ENCODE measurements around the gene FSIP1. TPM values are rescaled to one million over a fixed set of nuclear protein-coding genes. Genes with fewer than 3 reads are reported as not detected.

FSIP1 gene
- total and polyA plus RNA-seq, 7 donors = 1.1 to 12.6 (median 1.4) TPM

- TF ChIP-seq POLR2AphosphoS5 (IDR thresholded peaks at IDR 0.05) = no peak
- TF ChIP-seq POLR2A (IDR thresholded peaks at IDR 0.05) = no peak
- TF ChIP-seq EP300 (IDR thresholded peaks at IDR 0.05) = no peak
- no peak for TF ChIP-seq CTCF (IDR thresholded peaks at IDR 0.05)
These were observed 141.3 kb downstream of the FSIP1 start for GRCh38 chr15:39641191-39641889.

GRCh38 chr15:39640665-39641064 lies 142.0 kb downstream of the FSIP1 start:
- DNase-seq = no peak
- peak overlapping the region in 2 of 4 donors; percentile 67 to 70 for H3K27ac ChIP-seq
- H3K27me3 ChIP-seq = no peaks in the 10 kb centered on the region
- intact Hi-C loops (cut with DNase I) = no loop called here
- peaks cover 0 to 44% (median 35%) of the 10 kb centered on the region in 4 donors for H3K4me1 ChIP-seq
- 15 to 60% methylated on average over 3 of the region's 3 CpGs for WGBS, 2 donors
- no peaks in the 10 kb centered on the region for H3K9me3 ChIP-seq
- H3K36me3 ChIP-seq = no peaks in the 10 kb centered on the region
- no peak overlapping the region for H3K4me3 ChIP-seq
- no peak for TF ChIP-seq EP300 (IDR thresholded peaks at IDR 0.05)
- TF ChIP-seq CTCF (IDR thresholded peaks at IDR 0.05) = no peak
- no peak for TF ChIP-seq POLR2AphosphoS5 (IDR thresholded peaks at IDR 0.05)
- TF ChIP-seq POLR2A (IDR thresholded peaks at IDR 0.05) = no peak

More at GRCh38 chr15:39641191-39641889, 141.3 kb downstream of the FSIP1 start:
- 9 to 63% methylated on average over 11 of the region's 11 CpGs for WGBS, 2 donors
- DNase-seq = no peak
- intact Hi-C loops (cut with DNase I) = no loop called here
- H3K27ac ChIP-seq = peak overlapping the region in 3 of 4 donors; percentile 36 to 70 (median 67)
- no peaks in the 10 kb centered on the region for H3K9me3 ChIP-seq
- peaks cover 0 to 44% (median 35%) of the 10 kb centered on the region in 4 donors for H3K4me1 ChIP-seq
- H3K4me3 ChIP-seq = no peak overlapping the region
- H3K27me3 ChIP-seq = no peaks in the 10 kb centered on the region
- no peaks in the 10 kb centered on the region for H3K36me3 ChIP-seq

GRCh38 chr15:39639037-39639436 lies 143.6 kb downstream of the FSIP1 start:
- WGBS, 2 donors = 83 to 90% methylated on average over 1 of the region's 1 CpG
- no peak overlapping the region for H3K27ac ChIP-seq
- H3K36me3 ChIP-seq = no peaks in the 10 kb centered on the region
- no peak overlapping the region for H3K4me3 ChIP-seq
- H3K9me3 ChIP-seq = no peaks in the 10 kb centered on the region
- DNase-seq = no peak
- intact Hi-C loops (cut with DNase I) = no loop called here
- no peaks in the 10 kb centered on the region for H3K27me3 ChIP-seq
- TF ChIP-seq POLR2AphosphoS5 (IDR thresholded peaks at IDR 0.05) = no peak
- no peak for TF ChIP-seq POLR2A (IDR thresholded peaks at IDR 0.05)
- TF ChIP-seq EP300 (IDR thresholded peaks at IDR 0.05) = no peak
- TF ChIP-seq CTCF (IDR thresholded peaks at IDR 0.05) = no peak
- H3K4me1 ChIP-seq = peaks cover 0 to 37% (median 29%) of the 10 kb centered on the region in 4 donors

GRCh38 chr15:39638041-39638440 lies 144.6 kb downstream of the FSIP1 start:
- intact Hi-C loops (cut with DNase I) = no loop called here

More at GRCh38 chr15:39638041-39638440, 144.6 kb downstream of the FSIP1 start:
- H3K27me3 ChIP-seq = no peaks in the 10 kb centered on the region
- H3K9me3 ChIP-seq = no peaks in the 10 kb centered on the region
- H3K4me1 ChIP-seq = peaks cover 0 to 27% (median 21%) of the 10 kb centered on the region in 4 donors
- H3K27ac ChIP-seq = no peak overlapping the region
- 97 to 99% methylated on average over 1 of the region's 1 CpG for WGBS, 2 donors
- no peaks in the 10 kb centered on the region for H3K36me3 ChIP-seq
- DNase-seq = no peak
- TF ChIP-seq POLR2AphosphoS5 (IDR thresholded peaks at IDR 0.05) (no peak), EP300 (IDR thresholded peaks at IDR 0.05) (no peak), CTCF (IDR thresholded peaks at IDR 0.05) (no peak), POLR2A (IDR thresholded peaks at IDR 0.05) (no peak)
- H3K4me3 ChIP-seq = no peak overlapping the region

Data from sigmoid colon (tissue), 7 donors.